Activated T-cell treated with anti-CD3 and anti-CD28 coated beads for 24 hours (primary cell): ENCODE data around the gene PPHLN1.

Source experiments
- DNase-seq: peaks from one replicate; pipeline ENCODE4 v3.0.0-alpha.2; 2020; ENCODE audit warnings: low read depth

The PPHLN1 gene

GRCh38 chr12:42482748-42483520 lies 157.0 kb downstream of the PPHLN1 start:
- peak; percentile 33 for DNase-seq

GRCh38 chr12:42483521-42483790 lies 157.5 kb downstream of the PPHLN1 start:
- DNase-seq = peak; percentile 0

- DNase-seq = no peak
Measured at GRCh38 chr12:42484996-42485395, 159.0 kb downstream of the PPHLN1 start.

DNA sequence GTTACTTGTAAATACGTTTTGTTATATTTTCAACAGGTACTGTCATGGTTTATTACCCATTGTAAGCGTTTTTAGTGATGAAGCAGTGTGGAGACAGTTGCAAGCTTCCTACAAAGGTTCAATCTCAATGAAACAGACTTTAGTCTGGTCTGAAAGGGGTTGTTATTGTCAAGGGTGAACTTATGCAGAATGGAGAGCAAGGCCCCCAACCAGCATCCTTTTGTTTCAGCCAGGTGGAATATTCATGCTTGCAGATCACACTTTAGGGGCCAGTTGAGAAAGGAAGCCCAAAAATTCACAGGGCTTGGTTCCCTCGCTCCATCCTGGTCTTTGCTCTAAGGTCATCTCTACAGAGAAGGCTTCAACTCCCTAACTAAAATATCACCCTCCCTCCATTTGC lies 159.9 kb downstream of the PPHLN1 start:
- no peak for DNase-seq

DNA sequence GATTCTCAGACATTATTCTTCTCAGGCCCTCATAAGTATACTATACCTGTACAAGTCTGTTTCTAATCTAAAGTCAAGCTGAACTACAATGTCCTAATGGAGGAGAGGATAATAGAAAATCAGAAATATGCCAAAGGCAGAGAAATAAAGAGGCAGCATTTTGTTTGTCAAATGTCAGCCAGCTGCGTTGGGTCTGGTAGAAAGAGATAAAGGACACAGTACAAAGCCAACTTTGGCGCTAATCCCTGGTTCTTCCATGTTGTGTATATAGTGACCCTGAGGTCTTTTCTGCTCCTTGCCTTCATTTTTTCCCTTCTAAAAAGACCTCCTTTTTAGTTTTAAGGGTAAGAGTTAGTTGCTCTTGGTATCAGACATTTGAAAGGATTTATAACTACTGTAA lies 160.4 kb downstream of the PPHLN1 start:
- no peak for DNase-seq

GRCh38 chr12:42490261-42490842 lies 164.4 kb downstream of the PPHLN1 start:
- no peak for DNase-seq
